Measurements from ENCODE around the gene CIDEC.

CIDEC gene

DNA sequence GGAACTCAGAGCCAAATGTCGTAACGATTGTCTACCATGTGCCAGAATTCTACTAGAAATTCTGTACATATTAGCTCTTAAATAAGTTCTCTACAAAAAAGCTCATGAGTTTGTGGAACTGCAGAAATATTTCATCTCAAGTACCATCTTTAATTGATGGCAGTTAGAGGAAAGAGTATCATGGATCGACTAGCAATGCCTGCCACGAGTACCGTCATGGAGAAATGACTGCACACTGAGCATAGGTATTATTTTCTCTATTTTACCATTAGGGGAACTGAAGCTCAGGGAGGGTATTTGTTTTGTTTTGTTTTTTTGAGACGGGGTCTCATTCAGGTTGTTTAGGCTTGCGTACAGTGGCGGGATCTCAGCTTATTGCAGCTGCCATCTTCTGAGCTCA lies 39.0 kb downstream of the CIDEC start:
- H3K4me3 ChIP-seq (ENCODE audit: control insufficient read depth, low read depth, low read length) = no peak overlapping the region
- TF ChIP-seq, protein P1, sequence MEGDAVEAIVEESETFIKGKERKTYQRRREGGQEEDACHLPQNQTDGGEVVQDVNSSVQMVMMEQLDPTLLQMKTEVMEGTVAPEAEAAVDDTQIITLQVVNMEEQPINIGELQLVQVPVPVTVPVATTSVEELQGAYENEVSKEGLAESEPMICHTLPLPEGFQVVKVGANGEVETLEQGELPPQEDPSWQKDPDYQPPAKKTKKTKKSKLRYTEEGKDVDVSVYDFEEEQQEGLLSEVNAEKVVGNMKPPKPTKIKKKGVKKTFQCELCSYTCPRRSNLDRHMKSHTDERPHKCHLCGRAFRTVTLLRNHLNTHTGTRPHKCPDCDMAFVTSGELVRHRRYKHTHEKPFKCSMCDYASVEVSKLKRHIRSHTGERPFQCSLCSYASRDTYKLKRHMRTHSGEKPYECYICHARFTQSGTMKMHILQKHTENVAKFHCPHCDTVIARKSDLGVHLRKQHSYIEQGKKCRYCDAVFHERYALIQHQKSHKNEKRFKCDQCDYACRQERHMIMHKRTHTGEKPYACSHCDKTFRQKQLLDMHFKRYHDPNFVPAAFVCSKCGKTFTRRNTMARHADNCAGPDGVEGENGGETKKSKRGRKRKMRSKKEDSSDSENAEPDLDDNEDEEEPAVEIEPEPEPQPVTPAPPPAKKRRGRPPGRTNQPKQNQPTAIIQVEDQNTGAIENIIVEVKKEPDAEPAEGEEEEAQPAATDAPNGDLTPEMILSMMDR (IDR thresholded peaks at IDR 0.05; ENCODE audit: control insufficient read depth, insufficient read depth, low read depth, low read length, missing control alignments) = no peak
- DNase-seq (ENCODE audit: low read depth) = no peak

DNA sequence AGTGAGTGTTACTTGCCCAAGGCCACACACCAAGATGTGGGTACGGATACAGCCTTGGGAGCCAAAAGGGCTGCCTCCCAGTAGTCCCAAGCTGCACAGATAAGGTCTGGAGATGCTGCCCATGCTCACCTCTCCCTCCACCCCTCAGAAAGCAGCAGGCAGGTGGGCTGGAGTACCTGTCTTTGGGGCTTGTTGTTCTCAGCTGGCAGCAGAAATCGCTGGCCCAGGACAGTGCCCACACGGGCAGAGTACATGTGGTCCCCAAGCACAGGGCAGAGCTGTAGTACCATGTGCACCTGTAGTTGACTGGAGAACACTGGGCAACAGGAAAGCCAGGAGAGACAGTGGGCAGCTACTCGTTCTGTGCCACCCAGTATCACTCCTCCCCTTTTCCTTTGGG lies 41.2 kb downstream of the CIDEC start:
- no peak overlapping the region for H3K4me3 ChIP-seq (ENCODE audit: control insufficient read depth, low read depth, low read length)
- TF ChIP-seq, protein P1 (IDR thresholded peaks at IDR 0.05; ENCODE audit: control insufficient read depth, insufficient read depth, low read depth, low read length, missing control alignments) = no peak
- DNase-seq (ENCODE audit: low read depth) = no peak

DNA sequence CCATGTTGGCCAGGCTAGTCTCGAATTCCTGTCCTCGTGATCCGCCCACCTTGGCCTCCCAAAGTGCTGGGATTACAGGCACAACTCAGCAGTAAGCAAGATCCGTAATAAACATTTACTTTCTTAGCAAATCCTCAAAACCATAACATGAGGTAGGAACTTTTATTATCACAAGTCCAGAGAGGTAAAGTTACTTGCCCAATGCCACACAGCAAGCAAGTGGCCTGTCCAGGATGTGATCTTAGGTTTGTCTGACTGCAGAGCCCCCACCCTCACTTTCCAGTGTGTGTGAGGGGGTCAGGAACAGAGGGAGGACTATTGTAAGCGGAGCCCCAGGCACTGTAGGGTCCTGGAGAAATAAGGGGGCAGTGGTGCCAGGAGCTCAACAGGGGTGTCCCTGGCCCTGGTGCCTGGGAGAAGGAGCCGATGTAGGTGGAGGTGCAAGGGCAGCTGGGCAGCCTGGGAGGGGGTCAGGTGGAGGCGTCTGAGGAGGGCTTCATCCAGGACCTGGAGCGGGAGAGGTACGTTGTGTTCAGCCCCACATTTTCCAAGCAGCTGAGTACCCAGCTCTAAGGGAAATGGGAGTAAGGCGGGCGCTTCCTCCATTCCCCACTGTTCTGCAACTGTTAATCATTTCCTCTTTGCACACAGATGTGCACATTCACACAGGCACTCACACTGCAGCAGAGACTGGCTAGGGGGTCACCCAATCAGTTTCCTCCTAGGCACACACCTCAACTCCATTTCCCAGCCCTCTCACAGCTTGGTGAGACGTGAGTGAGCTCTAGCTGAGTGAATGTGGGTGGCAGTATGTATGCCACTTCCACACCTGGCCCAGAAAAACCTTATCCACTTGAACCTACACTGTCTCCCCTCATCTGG lies 42.1 kb downstream of the CIDEC start:
- H3K4me3 ChIP-seq (ENCODE audit: control insufficient read depth, low read depth, low read length) = no peak overlapping the region
- TF ChIP-seq, protein P1 (IDR thresholded peaks at IDR 0.05; ENCODE audit: control insufficient read depth, insufficient read depth, low read depth, low read length, missing control alignments) = no peak
- no peak for DNase-seq (ENCODE audit: low read depth)

DNA sequence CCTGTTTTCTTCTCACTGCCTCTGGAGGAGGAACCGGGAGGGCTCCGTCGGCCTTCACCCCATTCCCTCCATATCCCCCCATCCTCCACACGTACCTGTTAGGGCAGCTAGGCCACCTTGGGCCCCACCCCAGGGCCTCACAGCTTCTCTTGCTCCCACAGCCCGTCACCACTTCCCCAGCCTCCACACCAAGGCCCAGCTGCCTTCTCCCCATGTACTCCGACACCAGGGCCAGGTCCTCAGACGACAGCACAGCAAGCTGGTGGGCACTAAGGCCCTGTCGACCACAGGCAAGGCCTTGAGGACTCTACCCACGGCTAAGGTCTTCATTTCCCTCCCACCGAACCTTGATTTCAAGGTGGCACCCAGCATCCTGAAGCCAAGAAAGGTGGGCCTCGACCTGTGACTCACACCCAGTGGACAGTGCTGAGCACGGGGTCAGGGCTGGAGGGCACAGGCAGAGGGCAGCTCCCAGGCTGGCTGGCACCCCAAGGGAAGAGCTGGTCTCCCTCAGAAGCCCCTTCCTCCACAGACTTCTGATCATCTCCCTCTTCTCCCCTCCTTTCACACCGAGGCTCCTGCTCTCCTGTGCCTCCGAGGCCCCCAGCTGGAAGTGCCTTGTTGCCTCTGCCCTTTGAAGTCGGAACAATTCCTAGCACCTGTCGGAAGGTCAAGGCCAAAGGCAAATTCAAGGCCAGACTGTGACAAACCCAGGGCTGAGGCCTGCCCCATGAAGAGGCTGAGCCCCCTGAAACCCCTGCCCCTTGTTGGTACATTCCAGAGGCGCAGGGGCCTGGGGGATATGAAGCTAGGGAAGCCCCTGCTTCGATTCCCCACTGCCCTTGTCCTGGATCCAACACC lies 45.3 kb downstream of the CIDEC start:
- H3K4me3 ChIP-seq (ENCODE audit: control insufficient read depth, low read depth, low read length) = no peak overlapping the region
- no peak for DNase-seq (ENCODE audit: low read depth)
- TF ChIP-seq, protein P1 (IDR thresholded peaks at IDR 0.05; ENCODE audit: control insufficient read depth, insufficient read depth, low read depth, low read length, missing control alignments) = no peak

DNA sequence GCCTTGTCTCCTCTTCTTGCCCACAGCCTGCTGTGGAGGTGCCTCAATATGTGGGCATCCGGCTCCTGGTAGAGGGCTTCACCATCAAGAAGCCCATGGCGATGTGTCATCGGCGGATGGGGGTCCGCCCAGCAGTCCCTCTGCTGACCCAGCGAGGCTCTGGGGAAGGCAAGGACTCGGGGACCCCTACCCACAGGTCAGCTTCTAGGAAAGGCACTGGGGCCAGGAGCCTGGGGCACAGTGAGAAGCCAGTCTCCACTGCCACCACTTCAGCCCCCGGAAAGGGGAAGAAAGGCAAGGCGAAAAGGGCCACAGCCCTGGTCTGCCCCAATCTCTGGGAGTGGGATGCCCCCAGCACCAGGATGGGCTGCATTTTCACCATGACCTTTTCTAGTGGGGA lies 47.0 kb downstream of the CIDEC start:
- TF ChIP-seq, protein P1 (IDR thresholded peaks at IDR 0.05; ENCODE audit: control insufficient read depth, insufficient read depth, low read depth, low read length, missing control alignments) = no peak
- DNase-seq (ENCODE audit: low read depth) = no peak
- H3K4me3 ChIP-seq (ENCODE audit: control insufficient read depth, low read depth, low read length) = no peak overlapping the region

DNA sequence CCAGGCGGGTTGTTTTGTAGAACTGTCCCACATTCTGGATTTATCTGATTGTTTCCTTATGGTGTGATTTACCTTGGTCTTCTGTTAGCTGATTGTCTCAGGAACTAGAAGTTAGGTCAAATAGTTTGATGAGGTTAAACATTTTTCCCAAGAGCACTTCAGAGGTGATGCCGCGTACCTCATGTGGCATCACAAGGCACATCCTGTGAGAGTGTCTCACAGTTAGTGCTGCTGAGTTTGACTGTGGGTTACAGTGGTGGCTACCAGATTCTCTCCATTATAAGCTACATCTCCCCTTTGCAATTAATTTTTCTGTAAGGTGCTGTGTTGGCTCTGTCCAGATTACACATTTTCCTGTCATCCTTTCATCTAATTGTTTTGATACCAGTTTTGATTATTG lies 48.8 kb downstream of the CIDEC start:
- DNase-seq (ENCODE audit: low read depth) = no peak
- TF ChIP-seq, protein P1 (IDR thresholded peaks at IDR 0.05; ENCODE audit: control insufficient read depth, insufficient read depth, low read depth, low read length, missing control alignments) = no peak
- no peak overlapping the region for H3K4me3 ChIP-seq (ENCODE audit: control insufficient read depth, low read depth, low read length)
